Suppressor macrophage treated with lipopolysaccharide for 4 hours (primary cell): Measurements from ENCODE around the gene ARSG.
"Not testable (repeated sequence)": the region's sequence is repeated elsewhere in the genome, so short reads cannot be mapped to it uniquely, and the experiment has no call there.

Experiments
- DNase-seq: peaks from one replicate; pipeline ENCODE4 v3.0.0-alpha.2; 2020

The ARSG gene

DNA sequence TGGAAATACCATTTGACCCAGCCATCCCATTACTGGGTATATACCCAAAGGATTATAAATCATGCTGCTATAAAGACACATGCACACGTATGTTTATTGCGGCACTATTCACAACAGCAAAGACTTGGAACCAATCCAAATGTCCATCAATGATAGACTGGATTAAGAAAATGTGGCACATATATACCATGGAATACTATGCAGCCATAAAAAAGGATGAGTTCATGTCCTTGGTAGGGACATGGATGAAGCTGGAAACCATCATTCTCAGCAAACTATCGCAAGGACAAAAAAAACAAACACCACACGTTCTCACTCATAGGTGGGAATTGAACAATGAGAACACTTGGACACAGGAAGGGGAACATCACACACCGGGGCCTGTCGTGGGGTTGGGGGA, 9.3 kb upstream of the ARSG start:
- not testable (repeated sequence) for DNase-seq

DNA sequence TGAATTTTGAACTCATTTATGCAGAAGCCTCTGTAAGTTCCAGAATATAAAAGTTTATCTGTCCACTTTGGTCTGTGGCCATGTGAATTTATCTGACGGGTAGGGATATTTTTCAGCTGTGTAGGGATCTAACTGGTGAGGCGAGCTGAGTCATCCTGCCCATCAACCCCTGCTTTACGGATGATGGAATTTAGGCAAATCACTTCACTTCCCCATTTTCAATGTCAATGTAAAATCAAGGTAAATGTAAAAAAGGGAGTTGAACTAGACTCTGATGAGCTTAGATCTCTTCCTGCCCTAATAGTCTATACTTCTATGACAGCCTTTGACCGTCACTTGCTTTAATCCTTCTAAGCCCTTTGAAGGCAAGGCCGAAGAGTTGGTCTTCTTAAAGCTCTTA, 2.9 kb upstream of the ARSG start:
- peak; percentile 86 for DNase-seq

DNA sequence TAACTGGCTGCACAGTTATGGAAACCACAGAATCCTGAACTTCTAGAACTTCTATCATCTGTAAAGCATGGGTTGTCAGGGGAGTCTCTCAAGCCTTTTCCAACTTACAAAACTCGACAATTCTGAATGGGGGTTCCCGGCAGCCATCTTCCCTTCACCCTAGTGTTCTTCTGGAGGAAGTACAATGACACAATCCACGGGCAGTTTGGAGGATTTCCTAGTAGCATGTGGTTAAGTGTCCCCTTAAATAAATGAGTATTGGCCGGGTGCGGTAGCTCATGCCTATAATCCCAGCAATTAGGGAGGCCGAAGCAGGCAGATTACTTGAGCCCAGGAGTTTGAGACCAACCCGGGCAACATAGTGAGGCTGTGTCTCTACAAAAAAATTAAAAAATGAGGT, 2.5 kb upstream of the ARSG start:
- peak; percentile 82 for DNase-seq

DNA sequence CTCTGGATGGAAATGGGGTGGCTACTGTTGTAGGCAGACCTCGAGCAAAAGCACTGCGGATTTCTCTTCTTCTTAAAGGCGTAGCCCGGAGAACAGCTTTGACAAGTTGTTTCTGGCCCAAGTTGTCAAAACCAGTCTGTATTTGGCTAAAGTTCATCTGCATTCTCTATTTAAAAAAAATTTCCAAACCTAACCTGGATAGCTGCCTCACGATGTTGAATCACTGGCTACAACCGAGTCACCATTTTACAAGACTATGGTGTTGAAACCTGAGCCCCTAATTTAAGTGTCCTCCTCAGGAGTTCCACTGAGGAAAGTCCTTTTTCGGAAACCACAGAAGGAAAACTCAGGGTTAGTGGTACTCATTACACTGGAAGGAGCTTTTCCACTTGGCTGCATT, 1.8 kb upstream of the ARSG start:
- DNase-seq: peak; percentile 32

DNA sequence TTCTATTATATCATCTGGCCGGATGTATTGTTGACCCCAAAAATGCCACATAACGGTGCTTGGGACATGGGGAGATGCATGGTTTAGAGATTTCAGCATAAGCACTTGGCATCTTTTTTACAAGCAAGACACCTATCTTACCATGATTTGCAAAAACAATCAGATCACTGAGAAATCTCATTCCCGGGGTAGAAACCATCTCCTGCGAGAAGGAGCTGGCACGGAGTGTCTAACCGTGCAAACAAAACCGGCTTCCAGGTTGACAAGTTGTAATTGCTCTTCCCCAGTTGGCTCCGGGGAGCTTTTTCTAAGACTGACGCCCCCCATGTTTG, 1.4 kb upstream of the ARSG start:
- peak; percentile 14 for DNase-seq

DNA sequence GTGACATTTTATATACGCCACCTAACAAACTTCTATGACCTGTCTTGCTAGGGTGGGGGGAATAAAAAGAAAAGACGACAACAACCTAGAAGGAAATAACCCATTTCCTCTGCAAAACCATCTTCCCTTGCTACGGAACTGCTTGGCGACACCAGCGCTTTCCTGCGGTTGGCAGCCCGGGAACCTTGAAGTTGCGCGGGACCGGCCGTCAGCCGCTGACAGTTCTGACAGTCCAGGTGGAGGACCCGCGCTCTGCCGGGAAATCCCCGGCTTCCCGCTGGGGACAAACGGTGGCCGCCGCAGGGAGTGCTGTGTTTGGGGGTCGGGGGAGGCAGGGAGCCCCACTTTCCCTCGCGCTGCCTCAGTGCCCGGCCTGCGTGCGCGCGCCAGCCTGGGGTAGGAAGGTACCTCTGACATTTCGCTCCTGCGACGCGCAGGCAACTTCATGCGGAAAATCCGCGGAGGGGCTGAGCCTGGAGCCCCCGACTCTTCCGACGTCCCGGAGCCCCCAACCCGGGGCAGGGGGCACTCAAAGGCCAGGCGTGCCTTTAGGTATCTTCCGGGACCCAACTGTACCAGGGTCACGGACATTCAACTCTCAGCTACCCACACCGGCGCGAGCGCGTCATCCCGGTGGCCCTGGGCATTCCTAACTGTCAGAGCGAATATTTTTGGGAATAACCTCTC, 884 bp upstream of the ARSG start:
- DNase-seq: peak; percentile 54

DNA sequence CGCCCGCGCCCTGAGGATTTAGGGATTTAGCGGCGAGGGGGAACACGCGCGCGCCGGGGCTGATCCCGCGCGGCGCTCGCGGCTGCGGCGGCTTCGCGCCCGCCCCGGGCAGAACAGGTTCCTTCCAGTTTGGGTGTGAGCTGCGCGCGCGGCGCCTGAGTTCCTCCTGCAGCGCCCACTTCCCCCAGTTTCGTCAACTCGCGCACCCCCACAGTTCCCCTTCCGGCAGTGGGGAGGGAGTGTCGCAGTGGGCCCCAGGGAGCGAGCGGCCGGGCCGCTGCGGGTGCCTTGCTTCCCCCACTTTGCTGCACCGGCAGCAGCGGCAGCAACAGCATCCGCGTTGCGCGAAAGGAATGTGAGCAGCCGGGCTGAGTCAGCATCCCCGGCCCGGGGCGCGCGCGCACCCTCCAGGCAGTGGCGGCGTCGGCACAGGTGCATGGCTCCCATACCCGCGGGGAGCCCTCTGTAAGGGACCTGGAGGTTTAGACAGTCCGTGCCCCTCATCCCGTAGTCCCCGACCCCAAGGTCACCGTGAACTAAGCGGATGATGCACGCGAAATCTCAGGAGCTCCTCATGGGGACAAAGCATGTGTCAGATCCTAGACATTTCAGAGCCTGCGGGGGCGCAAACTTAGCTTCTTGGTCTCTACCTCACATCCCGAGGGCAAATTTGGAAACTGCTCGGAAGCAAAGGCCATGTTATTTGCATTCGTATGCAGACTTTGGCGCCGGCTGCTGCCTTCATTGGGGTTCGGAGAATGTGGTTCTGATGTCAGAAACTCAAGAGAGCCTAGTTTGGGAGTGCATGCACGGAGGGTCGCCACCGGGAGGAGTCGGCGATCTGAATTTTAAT, 767 bp downstream of the ARSG start:
- peak; percentile 87 for DNase-seq

DNA sequence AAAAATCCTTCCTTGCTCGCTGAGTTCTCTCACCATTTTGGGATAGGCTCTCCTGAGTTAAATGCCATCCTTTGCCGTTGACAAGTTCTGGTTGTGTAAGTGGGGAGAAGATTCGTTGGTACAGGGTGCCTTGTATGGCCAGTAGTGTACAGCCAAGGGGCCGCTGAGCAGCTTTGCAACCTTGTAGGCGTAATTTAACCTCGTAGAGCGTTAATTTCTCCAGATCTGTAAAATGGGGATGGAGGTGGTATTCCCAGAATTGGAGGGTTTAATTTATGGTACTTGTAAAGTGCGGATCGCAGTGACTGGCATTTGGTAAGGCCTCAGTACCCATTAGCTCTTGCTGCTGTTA, 1.4 kb downstream of the ARSG start:
- DNase-seq: no peak

DNA sequence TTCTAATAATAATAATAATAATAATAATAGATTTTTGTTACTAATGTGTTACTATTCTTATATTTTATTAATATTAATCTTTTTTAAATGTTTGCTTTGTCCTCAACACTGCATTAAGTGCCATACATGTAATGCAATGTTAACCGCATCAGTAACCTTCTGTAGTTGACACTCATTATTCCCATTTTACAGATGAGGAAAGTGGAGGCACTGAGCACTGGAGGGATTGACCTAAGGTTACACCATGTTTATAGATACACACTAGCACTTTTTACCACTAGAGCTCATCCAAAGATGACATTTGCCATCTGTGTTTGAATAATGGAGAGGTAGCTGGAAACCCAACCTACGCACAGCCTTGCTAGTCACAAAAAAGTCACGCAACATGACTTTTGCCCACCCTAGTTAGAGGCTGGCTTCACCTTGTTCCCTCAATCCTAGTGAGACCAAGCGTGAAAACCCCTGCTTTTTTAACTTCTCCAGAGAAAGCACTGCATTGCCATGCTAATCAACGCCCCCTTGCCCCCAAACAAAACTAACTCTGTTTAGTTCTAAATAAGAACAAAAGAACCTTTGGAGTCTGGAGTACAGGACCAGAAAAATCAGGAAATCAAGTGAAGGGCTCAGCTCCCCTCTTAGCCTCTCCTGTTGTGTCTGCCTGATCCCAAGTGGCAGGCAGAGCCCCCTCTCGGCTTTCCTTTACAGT, 2.3 kb downstream of the ARSG start:
- no peak for DNase-seq

DNA sequence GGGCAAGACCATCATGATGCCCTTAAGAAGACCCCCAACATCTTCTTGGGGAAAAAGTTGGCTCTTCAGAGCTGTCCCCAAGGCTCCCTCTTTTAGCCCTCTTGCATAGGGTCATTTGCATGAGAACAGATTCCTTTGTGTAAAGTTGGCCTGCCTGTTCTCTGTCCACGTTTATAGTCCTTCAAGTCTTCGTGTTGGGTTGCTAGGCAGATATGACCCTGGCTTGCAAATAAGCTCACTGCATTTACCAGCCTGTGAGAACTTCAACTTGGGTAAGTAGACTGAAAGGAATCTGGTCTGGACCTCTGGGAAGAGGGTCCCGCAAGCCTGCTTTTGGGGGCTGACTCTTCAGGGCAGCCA, 2.9 kb downstream of the ARSG start:
- no peak for DNase-seq

DNA sequence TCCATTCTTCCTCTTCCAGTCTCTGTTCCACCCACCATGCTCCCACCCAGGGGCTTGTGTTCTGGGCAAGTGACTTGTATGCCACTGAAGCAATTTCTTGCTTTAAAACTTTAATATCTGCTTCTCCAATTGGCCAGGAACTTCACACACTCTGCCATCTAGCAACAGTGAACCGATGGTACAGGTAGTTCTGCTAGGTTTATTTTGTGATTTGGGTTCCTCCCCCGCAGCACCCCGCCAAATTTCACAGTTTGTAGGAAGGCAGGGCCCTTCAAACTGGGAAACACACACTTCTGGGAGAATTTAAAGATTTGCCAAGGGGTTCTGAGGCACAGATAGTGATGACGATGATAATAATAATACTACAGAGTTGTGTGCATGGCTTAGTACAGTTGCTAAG, 3.3 kb downstream of the ARSG start:
- no peak for DNase-seq

DNA sequence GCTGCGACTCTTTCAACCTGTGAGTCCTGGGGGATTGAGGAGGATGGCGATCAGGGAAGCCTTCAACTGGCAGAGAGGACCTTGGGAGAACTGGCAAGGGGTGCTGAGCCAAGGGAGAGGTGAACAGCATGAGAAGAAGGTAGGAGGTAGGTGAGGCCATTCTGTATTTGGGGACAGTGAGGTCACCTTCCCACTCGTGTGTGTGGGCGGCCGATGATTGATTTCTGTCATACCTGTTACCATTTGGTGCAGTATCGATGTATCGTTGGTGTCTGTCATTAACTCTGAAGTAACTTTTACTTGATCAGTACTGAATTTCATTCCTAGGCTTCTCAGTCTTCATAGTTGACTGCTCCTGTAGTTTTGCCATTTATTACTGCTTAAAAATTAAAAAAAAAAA, 3.8 kb downstream of the ARSG start:
- no peak for DNase-seq

DNA sequence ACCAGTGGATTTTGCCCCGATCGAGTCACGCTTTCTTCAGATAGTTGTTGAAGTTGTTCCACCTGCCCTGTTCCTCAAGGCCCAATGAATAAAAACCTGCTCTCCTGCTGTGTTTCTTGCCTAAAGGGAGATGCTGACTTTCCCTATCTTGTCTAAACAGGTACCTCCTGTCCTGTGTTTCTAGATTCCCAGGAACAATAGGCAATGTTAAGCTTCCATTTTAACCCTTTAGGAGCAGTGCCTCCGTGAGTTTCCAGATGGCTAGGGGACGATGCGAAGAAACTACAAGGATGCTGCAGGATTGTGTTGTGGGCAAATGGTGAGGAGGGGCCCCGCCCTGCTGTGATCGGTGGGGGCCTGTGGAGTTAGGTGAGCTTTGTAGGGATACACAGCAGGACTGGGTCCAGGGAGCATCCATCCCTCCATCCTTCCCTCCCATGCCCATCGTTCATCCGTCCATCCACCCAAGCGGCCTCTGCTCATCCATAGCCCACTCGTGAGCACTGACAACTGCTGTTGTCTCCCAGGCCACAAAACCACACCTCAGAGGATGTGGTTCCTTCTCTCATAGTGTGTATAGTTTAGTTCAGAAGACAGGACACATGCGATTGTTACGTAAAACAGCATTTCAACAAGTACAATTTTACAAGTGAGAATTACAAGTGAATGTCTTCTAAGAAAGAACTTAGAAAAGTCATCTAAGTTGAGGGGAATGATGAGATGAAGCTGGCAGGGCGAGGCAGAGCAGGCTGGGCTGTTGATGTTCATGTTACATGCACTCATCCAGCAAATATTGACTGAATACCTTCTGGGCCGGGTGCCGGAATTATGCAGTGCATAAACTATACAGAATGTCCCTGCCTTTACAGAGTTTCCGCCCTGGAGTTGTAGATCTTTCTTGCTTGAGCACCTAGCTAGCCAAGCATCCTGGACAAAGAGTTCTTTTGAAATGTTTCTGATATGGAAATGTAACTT, 5.2 kb downstream of the ARSG start:
- DNase-seq: no peak

DNA sequence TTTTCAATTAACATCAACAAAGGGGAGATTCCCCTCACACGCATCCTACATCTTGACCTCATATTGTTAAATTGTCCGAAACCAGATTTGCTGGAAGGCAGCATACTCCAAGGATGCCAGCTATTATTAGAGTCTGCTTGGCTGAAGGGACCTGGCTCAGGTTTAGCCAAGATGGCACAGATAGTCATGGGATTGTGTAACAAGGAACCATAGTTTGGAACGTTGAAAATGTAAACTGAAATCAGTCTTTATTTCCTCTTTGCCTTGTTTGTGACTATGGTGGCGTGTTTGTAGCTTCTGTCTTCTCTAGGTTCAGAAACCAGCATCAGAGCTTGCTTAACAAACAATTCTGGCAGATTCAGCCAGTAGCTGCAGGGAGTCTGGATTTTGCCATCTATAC, 5.9 kb downstream of the ARSG start:
- DNase-seq: peak; percentile 65

DNA sequence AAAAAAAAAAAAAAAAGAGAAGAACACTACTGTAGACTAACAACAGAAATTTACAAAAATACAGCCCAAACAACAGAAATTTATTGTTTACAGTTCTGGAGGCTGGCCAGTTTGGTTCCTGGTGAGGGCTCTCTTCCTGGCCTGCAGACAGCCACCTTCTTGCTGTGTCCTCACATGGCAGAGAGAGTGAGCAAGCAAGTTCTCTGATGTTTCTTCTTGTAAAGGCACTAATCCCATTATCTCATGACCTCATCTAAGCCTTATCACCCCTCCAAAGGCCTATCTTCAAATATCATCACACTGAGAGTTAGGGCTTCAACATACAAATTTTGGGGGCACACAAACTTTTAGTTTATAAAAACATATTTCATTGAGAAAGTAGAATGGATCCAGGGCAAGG, 7.3 kb downstream of the ARSG start:
- DNase-seq: no peak

DNA sequence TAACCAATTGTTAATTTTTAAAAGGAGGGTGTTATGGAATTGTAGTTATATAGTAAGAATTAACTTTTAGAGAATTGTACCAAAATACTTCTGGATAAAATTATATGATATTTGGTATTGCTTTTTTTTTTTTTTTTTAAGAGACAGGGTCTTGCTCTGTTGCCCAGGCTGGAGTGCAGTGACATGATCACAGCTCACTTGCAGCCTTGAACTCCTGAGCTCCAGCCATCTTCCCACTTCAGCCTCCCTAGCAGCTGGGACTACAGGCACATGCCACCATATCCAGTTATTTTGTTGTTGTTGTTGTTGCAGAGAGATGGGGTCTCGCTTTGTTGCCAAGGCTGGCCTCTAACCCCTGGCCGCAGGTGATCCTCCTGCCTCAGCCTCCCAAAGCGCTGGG, 8.5 kb downstream of the ARSG start:
- DNase-seq: no peak

DNA sequence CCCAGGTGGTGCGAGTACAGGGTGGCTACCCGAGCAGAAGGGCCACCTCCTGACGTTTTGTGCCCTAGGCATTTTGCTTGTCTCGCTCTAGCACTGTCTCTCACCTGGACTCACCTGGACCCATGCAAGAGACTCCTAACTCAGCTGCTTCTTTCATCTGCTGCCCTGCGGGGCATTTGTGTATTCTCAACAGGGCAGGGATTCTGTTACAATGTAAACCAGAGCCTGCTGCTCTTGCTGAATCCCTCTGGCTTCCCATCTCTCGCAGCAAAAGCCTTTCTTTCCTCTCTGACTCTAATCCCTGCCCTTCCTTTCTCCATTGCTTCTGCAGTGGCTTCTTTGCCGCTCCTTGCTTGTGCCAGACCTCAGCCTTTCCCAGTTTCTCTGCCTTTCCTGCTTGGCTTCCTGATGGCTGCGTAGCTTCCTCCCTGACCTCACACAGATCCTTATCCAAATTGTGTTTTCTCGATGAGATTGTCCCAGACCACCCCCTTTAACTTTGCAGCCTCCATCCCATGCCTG, 10.2 kb downstream of the ARSG start:
- DNase-seq: no peak

DNA sequence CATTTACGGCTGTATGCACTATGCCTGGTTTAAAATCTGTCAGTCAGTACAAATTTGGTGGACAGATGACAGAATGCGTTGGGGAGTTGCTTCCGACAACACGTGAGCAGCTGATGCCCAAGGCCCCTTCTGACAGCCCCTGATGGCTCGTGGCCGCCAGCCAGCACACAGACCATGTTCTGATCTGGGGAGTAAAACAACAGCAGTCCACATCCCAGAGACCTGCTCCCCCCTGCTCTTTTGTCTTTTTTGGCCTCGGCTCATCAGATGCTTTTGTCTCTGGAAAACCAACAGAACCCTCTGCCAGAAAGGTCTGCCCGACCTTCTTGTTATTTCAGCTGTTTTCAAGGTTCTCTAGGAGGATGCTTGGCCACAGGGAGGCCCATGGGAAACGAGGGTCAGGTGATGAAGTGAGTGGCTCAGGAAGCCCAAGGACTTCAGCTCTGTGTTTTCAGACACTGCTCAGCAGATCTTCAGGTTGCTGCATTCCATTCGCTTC, 10.8 kb downstream of the ARSG start:
- no peak for DNase-seq

DNA sequence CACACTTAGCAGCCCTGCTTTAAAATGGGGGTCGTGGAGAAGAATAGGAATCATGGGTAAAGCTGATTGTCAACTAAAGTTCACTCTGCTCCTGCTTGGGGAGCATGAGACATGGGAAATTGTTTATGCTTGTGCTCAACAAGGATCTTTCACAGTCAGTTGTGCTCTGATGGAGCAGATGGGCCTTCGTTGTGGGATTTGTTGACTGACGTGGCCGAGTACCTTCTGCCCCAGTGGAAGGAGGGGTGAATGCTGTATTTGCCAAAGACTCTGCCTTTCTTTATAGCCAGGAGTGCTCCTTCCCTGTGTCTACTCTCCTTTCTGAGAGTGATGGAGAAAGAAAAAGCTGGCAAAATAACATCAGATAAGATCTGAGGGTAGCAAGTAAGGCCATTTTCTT, 11.4 kb downstream of the ARSG start:
- no peak for DNase-seq

DNA sequence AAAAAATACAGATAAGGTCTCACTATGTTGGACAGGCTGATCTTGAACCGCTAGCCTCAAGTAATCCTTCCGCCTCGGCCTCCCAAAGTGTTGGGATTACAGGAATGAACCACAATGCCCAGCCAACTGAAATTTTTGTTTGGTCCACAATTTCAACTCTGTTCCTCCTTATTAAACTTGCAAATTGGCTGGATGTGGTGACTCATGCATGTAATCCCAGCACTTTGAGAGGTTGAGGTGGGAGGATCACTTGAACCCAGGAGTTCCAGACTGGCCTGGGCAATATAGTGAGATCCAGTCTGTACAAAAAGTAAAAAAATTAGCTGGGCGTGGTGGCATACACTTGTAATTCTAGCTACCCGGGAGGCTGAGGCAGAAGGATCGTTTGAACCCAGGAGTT, 13.4 kb downstream of the ARSG start:
- DNase-seq: no peak

DNA sequence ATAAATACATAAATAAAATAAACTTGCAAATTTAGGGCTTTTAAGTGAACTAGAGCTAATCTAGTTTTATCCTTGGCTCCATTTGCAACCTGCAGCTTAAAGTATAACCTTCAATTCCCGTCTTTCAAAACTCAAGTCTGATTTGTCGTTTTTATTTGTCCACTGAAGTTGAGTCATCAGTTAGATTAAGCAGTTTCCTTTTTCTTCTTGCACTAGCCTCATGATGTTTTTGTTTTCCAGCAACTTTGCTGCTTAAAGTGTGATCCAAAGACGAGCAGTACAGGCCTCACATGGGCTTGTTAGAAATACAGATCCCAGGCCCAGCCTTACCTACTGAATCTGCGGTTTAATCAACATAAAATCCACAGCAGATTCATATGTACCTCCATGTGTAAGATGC, 13.8 kb downstream of the ARSG start:
- peak; percentile 64 for DNase-seq

DNA sequence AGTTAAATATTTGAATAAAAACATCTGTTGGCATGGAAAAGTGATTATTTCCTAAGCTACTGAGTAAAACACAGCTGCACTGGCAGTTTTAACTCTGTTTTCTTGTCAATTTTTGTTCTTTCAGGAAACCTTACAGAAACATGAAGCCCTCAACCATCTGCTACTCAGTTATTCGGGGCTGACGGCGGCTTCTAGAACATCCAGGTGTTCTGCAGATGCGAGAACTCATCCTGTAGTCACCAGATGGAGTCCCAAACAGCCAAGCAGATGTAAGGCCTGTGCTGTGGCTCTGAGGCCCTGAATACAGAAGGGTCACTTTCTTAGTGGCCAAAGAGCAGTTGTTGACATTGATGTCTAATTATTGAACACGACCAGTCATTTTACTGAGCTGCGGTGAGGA, 15.5 kb downstream of the ARSG start:
- DNase-seq: no peak

DNA sequence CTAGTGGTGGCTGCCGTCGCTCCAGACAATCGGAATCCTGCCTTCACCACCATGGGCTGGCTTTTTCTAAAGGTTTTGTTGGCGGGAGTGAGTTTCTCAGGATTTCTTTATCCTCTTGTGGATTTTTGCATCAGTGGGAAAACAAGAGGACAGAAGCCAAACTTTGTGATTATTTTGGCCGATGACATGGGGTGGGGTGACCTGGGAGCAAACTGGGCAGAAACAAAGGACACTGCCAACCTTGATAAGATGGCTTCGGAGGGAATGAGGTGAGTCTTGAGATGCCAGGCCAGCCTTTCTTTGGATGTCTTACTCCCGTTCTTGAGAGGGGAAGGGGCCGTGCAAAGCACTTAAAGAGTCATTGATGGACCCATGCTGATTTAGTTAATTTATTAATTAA, 16.1 kb downstream of the ARSG start:
- no peak for DNase-seq
